SK-N-SH treated with all-trans-retinoic acid at 6 μM for 48 hours (cell line): ENCODE results near the gene MET.
"Not testable (repeated sequence)": the region's sequence is repeated elsewhere in the genome, so short reads cannot be mapped to it uniquely, and the experiment has no call there.

Source experiments
- ATAC-seq: fragments of 200-7000 bp; cut with Tn5 transposase; 3 replicates; pipeline ENCODE4 v1.9.1; 2020; ENCODE audit warnings: mild to moderate bottlenecking, moderate library complexity
- ARNTL ChIP-seq: fragments of 450-650 bp; formaldehyde crosslinking; IDR thresholded peaks from 2 replicates; pipeline ENCODE4 v1.5.0; 2020; ENCODE audit warnings: low read depth, mild to moderate bottlenecking, moderate library complexity, borderline replicate concordance
- BACH2 ChIP-seq: fragments of 250-450 bp; sonication (Bioruptor Pico); IDR thresholded peaks from 2 replicates; pipeline ENCODE4 v1.9.0; 2021; ENCODE audit warnings: mild to moderate bottlenecking, borderline replicate concordance
- CSDC2 ChIP-seq: fragments of 250-450 bp; sonication (Bioruptor Pico); IDR thresholded peaks from 2 replicates; pipeline ENCODE4 v1.5.0; 2020; ENCODE audit warnings: mild to moderate bottlenecking, moderate library complexity
- ISL1 ChIP-seq: fragments of 250-450 bp; sonication (Bioruptor Pico); IDR thresholded peaks from 2 replicates; pipeline ENCODE4 v2.1.2; 2022; ENCODE audit warnings: mild to moderate bottlenecking, moderate library complexity
- OSR1 ChIP-seq: fragments of 250-450 bp; sonication (Bioruptor Pico); IDR thresholded peaks from 2 replicates; pipeline ENCODE4 v1.8.0; 2022; ENCODE audit warnings: moderate library complexity, mild to moderate bottlenecking, inconsistent platforms
- PPARA ChIP-seq: fragments of 250-450 bp; sonication (Bioruptor Pico); IDR thresholded peaks from 2 replicates; pipeline ENCODE4 v1.5.0; 2020; ENCODE audit warnings: mild to moderate bottlenecking, borderline replicate concordance
- SNAI2 ChIP-seq: fragments of 250-450 bp; sonication (Bioruptor Pico); IDR thresholded peaks from 2 replicates; pipeline ENCODE4 v1.5.0; 2020; ENCODE audit warnings: mild to moderate bottlenecking, moderate library complexity
- TCF4 ChIP-seq: fragments of 250-450 bp; sonication (Bioruptor Pico); IDR thresholded peaks from 2 replicates; pipeline ENCODE4 v1.8.0; 2021; ENCODE audit warnings: mild to moderate bottlenecking, moderate library complexity, borderline replicate concordance
- TOX ChIP-seq: fragments of 250-450 bp; sonication (Bioruptor Pico); IDR thresholded peaks from 2 replicates; pipeline ENCODE4 v1.8.0; 2021; ENCODE audit warnings: mild to moderate bottlenecking, moderate library complexity, borderline replicate concordance
- ZFP30 ChIP-seq: fragments of 450-650 bp; formaldehyde crosslinking; IDR thresholded peaks from 2 replicates; pipeline ENCODE4 v1.5.0; 2022; ENCODE audit warnings: mild to moderate bottlenecking, moderate library complexity
- ZNF565 ChIP-seq: fragments of 450-650 bp; formaldehyde crosslinking; conservative IDR thresholded peaks from 2 replicates; pipeline ENCODE4 v1.5.0; 2020; ENCODE audit warnings: low read depth, mild to moderate bottlenecking, moderate library complexity
- ZNF70 ChIP-seq: fragments of 450-650 bp; formaldehyde crosslinking; IDR thresholded peaks from 2 replicates; pipeline ENCODE4 v1.5.0; 2020; ENCODE audit warnings: mild to moderate bottlenecking, moderate library complexity
- ZNF8 ChIP-seq: fragments of 450-650 bp; formaldehyde crosslinking; IDR thresholded peaks from 2 replicates; pipeline ENCODE4 v1.5.0; 2020; ENCODE audit warnings: mild to moderate bottlenecking, moderate library complexity
- TF ChIP-seq, protein P1 (sequence below): fragments of 250-450 bp; sonication (Bioruptor Pico); IDR thresholded peaks from 2 replicates; pipeline ENCODE4 v1.5.1; 2021; ENCODE audit warnings: mild to moderate bottlenecking, moderate library complexity
- TF ChIP-seq, protein P2 (sequence below): fragments of 250-450 bp; sonication (Bioruptor Pico); IDR thresholded peaks from 2 replicates; pipeline ENCODE4 v1.8.0; 2021; ENCODE audit warnings: low read depth, mild to moderate bottlenecking, moderate library complexity, borderline replicate concordance
- TF ChIP-seq, protein P3 (sequence below): fragments of 250-450 bp; sonication (Bioruptor Pico); IDR thresholded peaks from 2 replicates; pipeline ENCODE4 v1.8.0; 2020; ENCODE audit warnings: mild to moderate bottlenecking, moderate library complexity, borderline replicate concordance
- TF ChIP-seq, protein P4 (sequence below): fragments of 250-450 bp; sonication (Bioruptor Pico); IDR thresholded peaks from 2 replicates; pipeline ENCODE4 v1.5.0; 2020; ENCODE audit warnings: mild to moderate bottlenecking, moderate library complexity

The MET gene

DNA sequence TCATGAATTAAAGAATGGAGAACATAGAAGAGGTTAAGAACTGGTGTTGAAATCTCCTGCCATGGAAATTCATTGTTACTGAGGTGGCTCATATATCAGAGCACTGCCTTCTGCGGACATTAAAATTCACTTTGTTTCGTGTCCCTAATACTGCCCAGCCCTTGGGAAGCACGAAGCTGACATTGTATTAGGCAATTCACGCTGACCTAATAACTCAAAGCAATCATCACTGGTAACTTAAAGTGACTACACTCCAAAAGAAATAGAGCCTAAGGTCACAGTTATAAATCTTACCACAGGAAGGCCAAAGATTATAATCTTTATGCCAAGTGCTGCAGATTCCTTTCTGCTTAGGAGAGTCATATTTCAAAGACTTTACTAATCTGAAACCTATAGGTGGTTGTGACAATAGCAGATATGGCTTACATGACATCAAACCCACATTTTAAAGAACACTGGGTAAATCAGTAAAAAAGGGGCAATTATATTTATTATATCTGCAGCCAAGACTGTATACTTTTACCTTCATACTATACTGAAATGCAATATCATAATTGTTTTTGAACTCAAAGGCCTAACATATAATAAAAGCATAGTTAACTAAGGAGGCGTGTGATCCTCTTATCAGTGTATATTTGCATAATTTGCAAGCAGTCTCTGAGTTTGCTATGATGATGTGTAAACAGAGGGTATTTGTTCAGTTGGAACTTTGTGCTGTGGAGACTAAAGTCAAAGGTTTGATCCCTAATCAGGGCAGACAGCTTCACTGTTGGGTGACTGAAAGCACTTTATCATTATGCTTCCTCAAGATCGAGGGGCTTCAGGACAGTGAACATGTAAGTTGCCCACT is 138.5 kb downstream of the MET start:
- ATAC-seq: peak; percentile 29
- TF ChIP-seq ISL1 (CRISPR knock-in tag) (no peak), ARNTL (CRISPR knock-in tag) (no peak)
- TF ChIP-seq, protein P1, sequence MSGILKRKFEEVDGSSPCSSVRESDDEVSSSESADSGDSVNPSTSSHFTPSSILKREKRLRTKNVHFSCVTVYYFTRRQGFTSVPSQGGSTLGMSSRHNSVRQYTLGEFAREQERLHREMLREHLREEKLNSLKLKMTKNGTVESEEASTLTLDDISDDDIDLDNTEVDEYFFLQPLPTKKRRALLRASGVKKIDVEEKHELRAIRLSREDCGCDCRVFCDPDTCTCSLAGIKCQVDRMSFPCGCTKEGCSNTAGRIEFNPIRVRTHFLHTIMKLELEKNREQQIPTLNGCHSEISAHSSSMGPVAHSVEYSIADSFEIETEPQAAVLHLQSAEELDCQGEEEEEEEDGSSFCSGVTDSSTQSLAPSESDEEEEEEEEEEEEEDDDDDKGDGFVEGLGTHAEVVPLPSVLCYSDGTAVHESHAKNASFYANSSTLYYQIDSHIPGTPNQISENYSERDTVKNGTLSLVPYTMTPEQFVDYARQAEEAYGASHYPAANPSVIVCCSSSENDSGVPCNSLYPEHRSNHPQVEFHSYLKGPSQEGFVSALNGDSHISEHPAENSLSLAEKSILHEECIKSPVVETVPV (CRISPR knock-in tag): no peak
- TF ChIP-seq, all 23 proteins: peak for 0

DNA sequence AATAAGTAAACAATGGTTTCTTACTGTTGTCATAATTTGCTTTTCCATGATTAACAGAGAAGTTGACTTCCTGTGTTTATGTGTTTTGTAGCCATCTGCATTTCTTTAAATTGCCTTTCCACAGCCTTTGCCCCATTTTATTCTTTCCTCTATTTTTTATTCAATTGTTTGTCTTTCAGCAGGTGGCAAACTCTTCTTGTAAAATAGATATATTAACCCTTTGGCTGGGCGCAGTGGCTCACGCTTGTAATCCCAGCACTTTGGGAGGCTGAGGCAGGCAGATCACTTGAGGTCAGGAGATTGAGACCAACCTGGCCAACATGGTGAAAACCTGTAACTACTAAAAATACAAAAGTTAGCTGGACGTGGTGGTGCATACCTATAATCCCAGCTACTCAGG is 139.8 kb downstream of the MET start:
- TF ChIP-seq TCF4 (no peak), OSR1 (CRISPR knock-in tag) (no peak), ZNF8 (no peak), PPARA (CRISPR knock-in tag) (no peak), ZFP30 (CRISPR knock-in tag) (no peak), SNAI2 (CRISPR knock-in tag) (no peak), ISL1 (CRISPR knock-in tag) (no peak)
- TF ChIP-seq, protein P2, sequence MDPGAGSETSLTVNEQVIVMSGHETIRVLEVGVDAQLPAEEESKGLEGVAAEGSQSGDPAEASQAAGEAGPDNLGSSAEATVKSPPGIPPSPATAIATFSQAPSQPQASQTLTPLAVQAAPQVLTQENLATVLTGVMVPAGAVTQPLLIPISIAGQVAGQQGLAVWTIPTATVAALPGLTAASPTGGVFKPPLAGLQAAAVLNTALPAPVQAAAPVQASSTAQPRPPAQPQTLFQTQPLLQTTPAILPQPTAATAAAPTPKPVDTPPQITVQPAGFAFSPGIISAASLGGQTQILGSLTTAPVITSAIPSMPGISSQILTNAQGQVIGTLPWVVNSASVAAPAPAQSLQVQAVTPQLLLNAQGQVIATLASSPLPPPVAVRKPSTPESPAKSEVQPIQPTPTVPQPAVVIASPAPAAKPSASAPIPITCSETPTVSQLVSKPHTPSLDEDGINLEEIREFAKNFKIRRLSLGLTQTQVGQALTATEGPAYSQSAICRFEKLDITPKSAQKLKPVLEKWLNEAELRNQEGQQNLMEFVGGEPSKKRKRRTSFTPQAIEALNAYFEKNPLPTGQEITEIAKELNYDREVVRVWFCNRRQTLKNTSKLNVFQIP (CRISPR knock-in tag): no peak
- TF ChIP-seq, protein P3, sequence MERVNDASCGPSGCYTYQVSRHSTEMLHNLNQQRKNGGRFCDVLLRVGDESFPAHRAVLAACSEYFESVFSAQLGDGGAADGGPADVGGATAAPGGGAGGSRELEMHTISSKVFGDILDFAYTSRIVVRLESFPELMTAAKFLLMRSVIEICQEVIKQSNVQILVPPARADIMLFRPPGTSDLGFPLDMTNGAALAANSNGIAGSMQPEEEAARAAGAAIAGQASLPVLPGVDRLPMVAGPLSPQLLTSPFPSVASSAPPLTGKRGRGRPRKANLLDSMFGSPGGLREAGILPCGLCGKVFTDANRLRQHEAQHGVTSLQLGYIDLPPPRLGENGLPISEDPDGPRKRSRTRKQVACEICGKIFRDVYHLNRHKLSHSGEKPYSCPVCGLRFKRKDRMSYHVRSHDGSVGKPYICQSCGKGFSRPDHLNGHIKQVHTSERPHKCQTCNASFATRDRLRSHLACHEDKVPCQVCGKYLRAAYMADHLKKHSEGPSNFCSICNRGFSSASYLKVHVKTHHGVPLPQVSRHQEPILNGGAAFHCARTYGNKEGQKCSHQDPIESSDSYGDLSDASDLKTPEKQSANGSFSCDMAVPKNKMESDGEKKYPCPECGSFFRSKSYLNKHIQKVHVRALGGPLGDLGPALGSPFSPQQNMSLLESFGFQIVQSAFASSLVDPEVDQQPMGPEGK (CRISPR knock-in tag): no peak
- ATAC-seq: no peak

DNA sequence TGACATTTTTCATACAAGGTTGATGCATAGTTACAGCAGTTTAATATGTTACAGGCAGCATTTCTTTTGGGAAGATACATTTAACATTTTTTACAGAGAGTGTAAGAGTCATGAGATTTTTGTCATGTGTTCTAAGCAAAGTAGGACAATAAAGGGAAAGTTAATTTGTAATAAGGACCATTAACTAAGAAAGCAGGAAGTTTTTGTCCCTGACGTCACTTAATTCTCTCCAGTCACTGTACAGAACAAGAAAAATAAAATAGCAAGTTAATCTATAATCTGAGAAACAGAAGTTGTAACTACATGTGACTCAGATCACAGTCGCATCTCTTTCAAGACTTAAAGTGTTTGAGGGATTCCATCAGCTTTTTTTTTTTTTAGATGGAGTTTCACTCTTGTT is 140.9 kb downstream of the MET start:
- TF ChIP-seq OSR1 (CRISPR knock-in tag) (no peak), ZNF8 (no peak), CSDC2 (no peak), PPARA (CRISPR knock-in tag) (no peak), ZFP30 (CRISPR knock-in tag) (no peak)
- TF ChIP-seq, protein P4, sequence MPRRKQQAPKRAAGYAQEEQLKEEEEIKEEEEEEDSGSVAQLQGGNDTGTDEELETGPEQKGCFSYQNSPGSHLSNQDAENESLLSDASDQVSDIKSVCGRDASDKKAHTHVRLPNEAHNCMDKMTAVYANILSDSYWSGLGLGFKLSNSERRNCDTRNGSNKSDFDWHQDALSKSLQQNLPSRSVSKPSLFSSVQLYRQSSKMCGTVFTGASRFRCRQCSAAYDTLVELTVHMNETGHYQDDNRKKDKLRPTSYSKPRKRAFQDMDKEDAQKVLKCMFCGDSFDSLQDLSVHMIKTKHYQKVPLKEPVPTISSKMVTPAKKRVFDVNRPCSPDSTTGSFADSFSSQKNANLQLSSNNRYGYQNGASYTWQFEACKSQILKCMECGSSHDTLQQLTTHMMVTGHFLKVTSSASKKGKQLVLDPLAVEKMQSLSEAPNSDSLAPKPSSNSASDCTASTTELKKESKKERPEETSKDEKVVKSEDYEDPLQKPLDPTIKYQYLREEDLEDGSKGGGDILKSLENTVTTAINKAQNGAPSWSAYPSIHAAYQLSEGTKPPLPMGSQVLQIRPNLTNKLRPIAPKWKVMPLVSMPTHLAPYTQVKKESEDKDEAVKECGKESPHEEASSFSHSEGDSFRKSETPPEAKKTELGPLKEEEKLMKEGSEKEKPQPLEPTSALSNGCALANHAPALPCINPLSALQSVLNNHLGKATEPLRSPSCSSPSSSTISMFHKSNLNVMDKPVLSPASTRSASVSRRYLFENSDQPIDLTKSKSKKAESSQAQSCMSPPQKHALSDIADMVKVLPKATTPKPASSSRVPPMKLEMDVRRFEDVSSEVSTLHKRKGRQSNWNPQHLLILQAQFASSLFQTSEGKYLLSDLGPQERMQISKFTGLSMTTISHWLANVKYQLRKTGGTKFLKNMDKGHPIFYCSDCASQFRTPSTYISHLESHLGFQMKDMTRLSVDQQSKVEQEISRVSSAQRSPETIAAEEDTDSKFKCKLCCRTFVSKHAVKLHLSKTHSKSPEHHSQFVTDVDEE (CRISPR knock-in tag): no peak
- no peak for ATAC-seq

DNA sequence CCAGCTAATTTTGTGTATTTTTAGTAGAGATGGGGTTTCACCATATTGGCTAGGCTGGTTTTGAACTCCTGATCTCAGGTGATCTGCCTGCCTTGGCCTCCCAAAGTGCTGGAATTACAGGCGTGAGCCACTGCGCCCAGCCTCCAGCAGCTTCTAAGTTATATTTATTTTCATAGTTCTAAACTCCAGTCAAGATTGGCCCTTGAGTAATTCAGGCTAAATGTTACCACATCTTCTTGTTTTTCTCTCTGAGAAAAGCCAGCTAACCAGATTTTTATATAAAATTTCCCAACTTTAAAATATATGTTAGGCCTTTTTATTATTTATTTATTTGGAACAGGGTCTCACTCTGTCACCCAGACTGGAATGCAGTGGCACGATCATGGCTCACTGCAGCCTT is 141.4 kb downstream of the MET start:
- ATAC-seq: not testable (repeated sequence)

DNA sequence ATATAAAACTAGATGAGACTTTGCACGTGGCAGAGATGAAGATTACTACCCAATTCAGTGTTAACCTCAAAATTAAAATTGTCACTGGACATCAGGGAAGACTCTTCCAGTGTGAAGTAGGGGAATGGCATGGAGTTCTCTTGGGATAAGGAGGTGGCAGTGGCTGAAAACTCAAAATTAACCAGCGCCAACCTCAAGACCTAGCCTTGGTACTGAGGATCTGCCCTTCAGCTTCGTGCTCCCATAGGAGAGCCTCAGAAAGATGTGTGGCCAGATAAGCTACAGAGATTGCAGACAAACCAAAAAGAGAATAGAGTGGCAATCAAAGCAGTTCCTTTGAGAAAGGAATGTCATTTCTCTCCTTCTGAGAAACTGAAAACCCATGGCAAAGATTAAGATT is 143.0 kb downstream of the MET start:
- no peak for ATAC-seq
- TF ChIP-seq ZNF8: no peak
- no peak for TF ChIP-seq TCF4
- no peak for TF ChIP-seq ARNTL (CRISPR knock-in tag)
- no peak for TF ChIP-seq ZNF70
- TF ChIP-seq, protein P1 (CRISPR knock-in tag): no peak
- no peak for TF ChIP-seq BACH2 (CRISPR knock-in tag)
- TF ChIP-seq TOX (CRISPR knock-in tag): no peak
- TF ChIP-seq ISL1 (CRISPR knock-in tag): no peak
- TF ChIP-seq, protein P4 (CRISPR knock-in tag): no peak
- TF ChIP-seq OSR1 (CRISPR knock-in tag): no peak
- TF ChIP-seq ZNF565: no peak
- no peak for TF ChIP-seq ZFP30 (CRISPR knock-in tag)
- TF ChIP-seq, all 23 proteins: peak for 0
